Ammon's horn (tissue), 1 donor: Measurements from ENCODE around the gene TSPAN5.
"Not testable (repeated sequence)": the region's sequence is repeated elsewhere in the genome, so short reads cannot be mapped to it uniquely, and the experiment has no call there.

Experiments used
- DNase-seq: peaks from one replicate; pipeline ENCODE4 v3.0.0-alpha.2; 2016; ENCODE audit warnings: low spot score

Gene TSPAN5

GRCh38 chr4:98658287-98659105 is at the start of gene TSPAN5:
Gene TSPAN5, minus strand, starts transcription at chr4:98658611.
- DNase-seq = peak; percentile 90

GRCh38 chr4:98706935-98707334 is 48.5 kb upstream of the TSPAN5 start:
- no peak for DNase-seq

GRCh38 chr4:98706200-98706813 is 47.9 kb upstream of the TSPAN5 start:
- no peak for DNase-seq

- not testable (repeated sequence) for DNase-seq
Measured at GRCh38 chr4:98705586-98705985, 47.2 kb upstream of the TSPAN5 start.

GRCh38 chr4:98700656-98701055 is 42.2 kb upstream of the TSPAN5 start:
- DNase-seq = peak; percentile 16

GRCh38 chr4:98694076-98694475 is 35.7 kb upstream of the TSPAN5 start:
- DNase-seq = no peak

GRCh38 chr4:98692411-98692810 is 34.0 kb upstream of the TSPAN5 start:
- no peak for DNase-seq

GRCh38 chr4:98691588-98691987 is 33.2 kb upstream of the TSPAN5 start:
- DNase-seq = no peak

GRCh38 chr4:98689507-98690174 is 31.2 kb upstream of the TSPAN5 start:
- no peak for DNase-seq

GRCh38 chr4:98688411-98689290 is 30.2 kb upstream of the TSPAN5 start:
- no peak for DNase-seq

GRCh38 chr4:98687876-98688275 is 29.5 kb upstream of the TSPAN5 start:
- DNase-seq = no peak

GRCh38 chr4:98686847-98687246 is 28.4 kb upstream of the TSPAN5 start:
- no peak for DNase-seq

GRCh38 chr4:98686043-98686707 is 27.8 kb upstream of the TSPAN5 start:
- no peak for DNase-seq

- no peak for DNase-seq
Measured at GRCh38 chr4:98685225-98686042, 27.0 kb upstream of the TSPAN5 start.

GRCh38 chr4:98682719-98683118 is 24.3 kb upstream of the TSPAN5 start:
- DNase-seq = no peak

- DNase-seq = no peak
Measured at GRCh38 chr4:98680806-98681205, 22.4 kb upstream of the TSPAN5 start.

- no peak for DNase-seq
Measured at GRCh38 chr4:98679738-98680137, 21.3 kb upstream of the TSPAN5 start.

GRCh38 chr4:98677799-98678198 is 19.4 kb upstream of the TSPAN5 start:
- DNase-seq = no peak

- DNase-seq = no peak
Measured at GRCh38 chr4:98674404-98675173, 16.2 kb upstream of the TSPAN5 start.

GRCh38 chr4:98673978-98674377 is 15.6 kb upstream of the TSPAN5 start:
- DNase-seq = no peak
